Measurements from ENCODE around the gene SLC2A13. TPM values are rescaled to one million over a fixed set of nuclear protein-coding genes. Genes with fewer than 3 reads are reported as not detected.

The SLC2A13 gene
- total RNA-seq, 1 donor from 2014 or later: 5.6 TPM

DNA sequence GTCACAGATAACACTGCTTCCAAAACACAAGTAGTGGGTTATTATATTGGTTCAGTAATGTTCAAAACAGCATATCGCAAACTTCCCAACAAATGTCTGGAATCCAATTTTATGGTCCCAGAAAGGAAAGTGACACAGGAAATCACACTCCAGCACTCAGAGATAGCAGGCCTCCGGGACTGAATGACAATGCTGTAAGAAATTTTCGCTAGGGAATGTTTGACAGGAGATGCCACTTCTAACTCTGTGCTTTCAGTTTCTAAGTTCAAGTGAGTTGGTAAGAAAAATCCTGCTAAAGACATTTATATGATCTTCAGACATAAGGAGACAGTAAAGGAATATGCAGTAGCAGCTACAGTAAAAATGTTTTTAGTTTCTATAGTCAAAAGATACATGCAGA lies 93.2 kb downstream of the SLC2A13 start:
- H3K27ac Mint-ChIP-seq (ENCODE audit: unreplicated experiment): no peak overlapping the region
- H3K4me3 Mint-ChIP-seq: no peak overlapping the region
- DNase-seq (ENCODE audit: low read depth, low spot score): no peak
- TF ChIP-seq, protein P1, sequence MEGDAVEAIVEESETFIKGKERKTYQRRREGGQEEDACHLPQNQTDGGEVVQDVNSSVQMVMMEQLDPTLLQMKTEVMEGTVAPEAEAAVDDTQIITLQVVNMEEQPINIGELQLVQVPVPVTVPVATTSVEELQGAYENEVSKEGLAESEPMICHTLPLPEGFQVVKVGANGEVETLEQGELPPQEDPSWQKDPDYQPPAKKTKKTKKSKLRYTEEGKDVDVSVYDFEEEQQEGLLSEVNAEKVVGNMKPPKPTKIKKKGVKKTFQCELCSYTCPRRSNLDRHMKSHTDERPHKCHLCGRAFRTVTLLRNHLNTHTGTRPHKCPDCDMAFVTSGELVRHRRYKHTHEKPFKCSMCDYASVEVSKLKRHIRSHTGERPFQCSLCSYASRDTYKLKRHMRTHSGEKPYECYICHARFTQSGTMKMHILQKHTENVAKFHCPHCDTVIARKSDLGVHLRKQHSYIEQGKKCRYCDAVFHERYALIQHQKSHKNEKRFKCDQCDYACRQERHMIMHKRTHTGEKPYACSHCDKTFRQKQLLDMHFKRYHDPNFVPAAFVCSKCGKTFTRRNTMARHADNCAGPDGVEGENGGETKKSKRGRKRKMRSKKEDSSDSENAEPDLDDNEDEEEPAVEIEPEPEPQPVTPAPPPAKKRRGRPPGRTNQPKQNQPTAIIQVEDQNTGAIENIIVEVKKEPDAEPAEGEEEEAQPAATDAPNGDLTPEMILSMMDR (conservative IDR thresholded peaks at IDR 0.05): no peak
- H3K9me3 Mint-ChIP-seq: no peaks in the 10 kb centered on the region
- H3K36me3 Mint-ChIP-seq (ENCODE audit: low read depth): no peaks in the 10 kb centered on the region
- no peaks in the 10 kb centered on the region for H3K4me1 Mint-ChIP-seq
- no peaks in the 10 kb centered on the region for H3K27me3 Mint-ChIP-seq (ENCODE audit: low read depth)

DNA sequence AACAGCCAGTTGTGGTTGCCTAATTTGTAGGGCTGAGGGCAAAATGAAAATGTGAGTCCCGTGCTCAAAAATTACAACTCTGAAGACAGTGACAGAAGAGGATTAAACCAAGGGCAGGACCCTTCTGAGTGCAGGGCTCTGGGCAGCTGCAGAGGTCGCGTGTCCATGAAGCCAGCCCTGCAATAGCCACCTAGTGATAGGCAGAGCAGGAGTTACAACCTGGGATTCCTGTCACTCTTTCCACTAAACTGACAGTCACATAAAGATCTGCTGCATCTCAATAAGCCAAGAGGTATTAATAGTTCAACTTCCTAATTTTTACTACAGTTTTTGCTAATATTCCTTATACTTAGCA lies 94.1 kb downstream of the SLC2A13 start:
- no peaks in the 10 kb centered on the region for H3K27me3 Mint-ChIP-seq (ENCODE audit: low read depth)
- peak overlapping the region; percentile 43 for H3K27ac Mint-ChIP-seq (ENCODE audit: unreplicated experiment)
- no peaks in the 10 kb centered on the region for H3K9me3 Mint-ChIP-seq
- no peaks in the 10 kb centered on the region for H3K36me3 Mint-ChIP-seq (ENCODE audit: low read depth)
- H3K4me1 Mint-ChIP-seq: no peaks in the 10 kb centered on the region
- TF ChIP-seq, protein P1 (conservative IDR thresholded peaks at IDR 0.05): no peak
- no peak overlapping the region for H3K4me3 Mint-ChIP-seq
- DNase-seq (ENCODE audit: low read depth, low spot score): no peak

DNA sequence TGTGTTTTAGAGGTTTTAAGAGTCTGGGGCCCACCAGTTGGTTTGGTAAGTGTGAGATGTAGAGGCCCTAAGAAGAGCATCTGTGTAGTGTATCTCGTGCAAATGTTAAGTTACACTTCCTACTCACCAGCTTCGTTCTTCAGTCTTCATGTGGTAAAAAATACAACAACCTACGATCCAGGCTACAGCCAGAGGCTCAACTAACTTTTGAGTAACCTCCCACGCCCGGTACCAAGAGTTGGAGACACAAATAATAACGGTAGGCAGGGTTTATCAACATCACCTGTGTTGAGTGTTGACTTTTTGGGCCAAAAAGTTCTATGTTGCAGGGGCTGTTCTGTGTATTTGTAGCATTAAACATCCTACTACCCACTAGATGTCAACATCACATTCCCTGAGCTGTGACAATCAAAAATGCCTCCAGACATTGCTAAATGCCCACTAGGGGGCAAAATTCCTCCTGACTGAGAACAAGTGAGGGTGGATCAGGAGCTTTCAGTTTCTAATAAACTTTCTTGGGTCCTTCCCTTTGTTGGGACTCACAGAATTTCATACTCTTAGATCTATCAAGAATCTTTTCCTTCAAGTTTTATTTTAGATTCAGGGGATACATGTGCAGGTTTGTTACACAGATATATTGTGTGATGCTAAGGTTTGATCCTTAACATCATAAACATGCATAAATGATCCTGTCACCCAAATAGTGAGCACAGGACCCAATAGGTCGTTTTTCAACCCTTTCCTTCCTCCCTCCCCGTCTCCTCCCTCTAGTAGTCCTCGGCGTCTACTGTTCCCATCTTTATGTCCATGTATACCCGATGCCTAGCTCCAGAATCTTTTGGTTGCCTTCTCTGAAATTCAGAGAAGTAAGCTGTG lies 94.7 kb downstream of the SLC2A13 start:
- H3K27ac Mint-ChIP-seq (ENCODE audit: unreplicated experiment): peak overlapping the region; percentile 43
- H3K27me3 Mint-ChIP-seq (ENCODE audit: low read depth): no peaks in the 10 kb centered on the region
- peak; percentile 40 for DNase-seq (ENCODE audit: low read depth, low spot score)
- TF ChIP-seq, protein P1 (conservative IDR thresholded peaks at IDR 0.05): peak; percentile 85
- H3K36me3 Mint-ChIP-seq (ENCODE audit: low read depth): no peaks in the 10 kb centered on the region
- H3K4me1 Mint-ChIP-seq: no peaks in the 10 kb centered on the region
- H3K4me3 Mint-ChIP-seq: no peak overlapping the region
- no peaks in the 10 kb centered on the region for H3K9me3 Mint-ChIP-seq

DNA sequence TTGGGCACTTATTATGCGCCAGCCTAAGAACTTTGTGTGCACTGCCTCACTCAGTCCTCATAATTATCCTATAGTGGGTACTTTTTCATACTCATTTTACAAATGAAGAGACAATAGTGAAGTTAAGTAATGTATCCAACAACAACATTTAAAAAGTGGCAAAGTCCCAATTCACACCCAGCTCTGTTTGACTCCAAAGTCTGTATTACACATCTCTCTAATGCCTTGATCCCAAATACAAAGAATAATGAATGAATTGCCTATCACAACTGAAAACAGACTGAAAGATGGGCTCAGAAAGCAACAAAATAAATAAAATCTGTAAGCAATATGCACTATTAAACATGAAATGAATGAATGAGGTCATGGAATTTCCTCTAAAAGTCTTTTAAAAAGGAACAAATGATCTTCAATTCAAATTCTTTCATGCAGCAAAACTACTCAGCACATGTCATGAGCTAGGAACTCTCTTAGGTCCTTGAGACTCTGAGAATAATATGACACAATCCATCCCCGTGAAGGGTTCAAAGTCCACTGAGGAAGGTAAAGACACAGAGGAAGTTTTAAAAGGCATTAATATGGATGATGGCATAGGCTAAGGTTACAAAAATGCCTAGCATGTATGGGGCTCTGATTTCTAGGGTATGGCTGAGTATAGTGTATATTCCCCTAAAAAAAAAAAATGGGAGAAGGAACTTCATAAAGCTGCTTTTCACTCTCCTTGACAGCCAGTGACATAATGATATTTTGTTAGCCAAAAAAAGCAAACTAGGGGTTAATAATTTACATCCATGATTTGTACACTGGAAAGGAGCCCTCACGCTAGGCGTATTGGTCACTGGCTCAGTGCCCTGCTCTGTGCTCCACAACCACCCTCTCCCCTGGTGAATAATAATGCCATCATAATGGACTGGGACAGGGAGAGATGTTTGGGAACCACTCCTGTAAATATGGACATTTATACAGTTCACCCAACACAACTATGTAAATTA lies 103.4 kb downstream of the SLC2A13 start:
- H3K9me3 Mint-ChIP-seq: peaks cover 17% of the 10 kb centered on the region
- H3K27me3 Mint-ChIP-seq (ENCODE audit: low read depth): no peaks in the 10 kb centered on the region
- DNase-seq (ENCODE audit: low read depth, low spot score): no peak
- H3K4me3 Mint-ChIP-seq: no peak overlapping the region
- no peaks in the 10 kb centered on the region for H3K4me1 Mint-ChIP-seq
- no peak overlapping the region for H3K27ac Mint-ChIP-seq (ENCODE audit: unreplicated experiment)
- H3K36me3 Mint-ChIP-seq (ENCODE audit: low read depth): peaks cover 31% of the 10 kb centered on the region
- TF ChIP-seq, protein P1 (conservative IDR thresholded peaks at IDR 0.05): no peak

DNA sequence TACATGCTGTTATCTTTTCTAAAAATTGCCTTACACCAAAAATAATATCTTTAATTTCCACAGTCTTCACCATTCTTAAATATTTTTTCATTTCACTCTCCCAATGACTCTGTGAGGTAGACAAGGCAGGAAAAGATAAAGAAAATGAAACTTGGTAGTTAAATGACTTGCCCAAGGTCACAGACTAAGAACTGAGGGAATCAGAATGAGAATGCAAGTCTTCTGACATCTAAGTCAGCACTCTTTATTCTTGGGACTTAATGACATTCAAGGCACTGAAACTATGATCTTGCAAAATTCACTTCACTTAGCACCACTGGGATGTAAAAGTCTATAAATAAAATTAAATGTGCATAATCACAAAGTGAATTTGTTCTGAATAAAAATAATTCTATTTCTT lies 104.5 kb downstream of the SLC2A13 start:
- TF ChIP-seq, protein P1 (conservative IDR thresholded peaks at IDR 0.05): no peak
- Mint-ChIP-seq H3K4me1 (no peaks in the 10 kb centered on the region), H3K4me3 (no peak overlapping the region), H3K27me3 (ENCODE audit: low read depth) (no peaks in the 10 kb centered on the region), H3K27ac (ENCODE audit: unreplicated experiment) (no peak overlapping the region), H3K36me3 (ENCODE audit: low read depth) (peaks cover 39% of the 10 kb centered on the region), H3K9me3 (peaks cover 23% of the 10 kb centered on the region)
- DNase-seq (ENCODE audit: low read depth, low spot score): no peak
